ENCODE measurements around the gene RAPGEF2. TPM values are rescaled to one million over a fixed set of nuclear protein-coding genes. Genes with fewer than 3 reads are reported as not detected.
A peak's percentile ranks its signal among the peaks of the same experiment; 100 is the strongest.

The RAPGEF2 gene
- total and polyA plus RNA-seq, 2 of the 8 experiments (the other 6 are each of a cell fraction or from before 2014, with no cell fraction given), result 24.4 to 48.6 TPM

DNA sequence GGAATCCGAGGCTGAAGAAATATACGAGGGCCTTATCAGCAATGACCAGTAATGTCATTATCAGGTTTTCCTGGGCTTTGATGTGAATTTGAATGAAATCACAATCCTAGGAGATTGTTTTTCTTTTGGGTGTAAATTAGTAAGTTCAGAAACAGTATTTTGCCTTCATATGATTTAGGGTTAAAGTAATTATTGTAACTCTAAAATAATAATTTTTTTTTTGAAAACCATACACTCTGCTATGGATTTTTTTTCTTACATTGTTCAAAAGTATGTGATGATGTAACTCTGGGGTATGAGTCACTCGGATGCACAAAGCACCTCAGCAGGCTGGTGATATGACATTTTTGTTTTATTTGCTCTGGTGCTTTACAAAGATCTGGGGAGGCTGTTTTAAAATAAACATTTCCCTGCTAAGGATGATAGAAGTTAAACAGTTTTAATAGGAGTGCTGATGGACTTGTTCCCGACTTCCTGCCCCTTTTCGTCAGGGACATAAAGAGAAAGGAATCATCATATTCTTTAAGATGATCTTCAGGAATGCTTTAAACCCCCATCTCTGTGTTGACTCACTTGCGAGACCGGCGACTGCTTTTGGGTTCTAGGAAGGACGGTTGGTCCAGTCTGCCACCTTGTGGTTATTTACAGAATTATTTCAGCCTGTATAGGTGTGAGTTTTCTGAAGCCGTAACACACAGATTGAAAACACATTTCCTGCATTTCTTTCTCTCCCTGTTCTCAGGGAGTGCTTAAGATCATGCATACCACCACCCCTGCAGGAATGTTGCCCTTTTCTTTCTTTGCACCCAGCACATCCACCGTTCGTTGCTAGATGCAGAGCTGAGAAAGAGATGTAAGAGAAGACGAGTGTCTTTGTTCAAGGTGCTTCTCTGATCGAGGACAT, 72.5 kb downstream of the RAPGEF2 start (continued):
- TF ChIP-seq SIN3A (conservative IDR thresholded peaks at IDR 0.05 in 1 of 2, IDR thresholded peaks at IDR 0.05 in 1 of 2; ENCODE audit: low read depth in 1 of 2, low read length in 2 of 2) (peak in 1 of 2 experiments; percentile 55; a peak in 1 of 4 replicates), TEAD4 (IDR thresholded peaks at IDR 0.05; ENCODE audit: low read depth, low read length) (peak; percentile 94), RNF2 (IDR thresholded peaks at IDR 0.05; ENCODE audit: borderline replicate concordance, low read depth, low read length, missing control alignments, poor library complexity, severe bottlenecking) (no peak), SRF (IDR thresholded peaks at IDR 0.05; ENCODE audit: low read depth, low read length) (no peak), TAF7 (optimal IDR thresholded peaks at IDR 0.05; ENCODE audit: borderline replicate concordance, low read depth, low read length) (no peak), YY1 (IDR thresholded peaks at IDR 0.05; ENCODE audit: low read depth, low read length) (no peak), NRF1 (IDR thresholded peaks at IDR 0.05; ENCODE audit: low read depth, low read length) (no peak), KDM1A (IDR thresholded peaks at IDR 0.05; ENCODE audit: borderline replicate concordance, low read length) (no peak), RXRA (IDR thresholded peaks at IDR 0.05; ENCODE audit: insufficient read depth, low read depth, low read length) (no peak), RFX5 (IDR thresholded peaks at IDR 0.05; ENCODE audit: borderline replicate concordance, low read depth, low read length) (no peak), RBBP5 (IDR thresholded peaks at IDR 0.05; ENCODE audit: borderline replicate concordance, low read depth, low read length) (no peak), TCF12 (IDR thresholded peaks at IDR 0.05; ENCODE audit: low read depth, low read length) (no peak), CBX5 (IDR thresholded peaks at IDR 0.05; ENCODE audit: low read depth, low read length) (no peak), CREB1 (IDR thresholded peaks at IDR 0.05) (no peak), USF2 (IDR thresholded peaks at IDR 0.05; ENCODE audit: low read length) (no peak), FOSL1 (IDR thresholded peaks at IDR 0.05; ENCODE audit: insufficient read depth, low read depth, low read length) (no peak), CEBPB (IDR thresholded peaks at IDR 0.05; ENCODE audit: low read depth, low read length) (peak; percentile 60; the same call in 1 of the 2 replicates), E2F6 (IDR thresholded peaks at IDR 0.05) (no peak), SUZ12 (IDR thresholded peaks at IDR 0.05; ENCODE audit: low read length) (no peak), GABPA (IDR thresholded peaks at IDR 0.05; ENCODE audit: borderline replicate concordance, insufficient read depth, low read length) (no peak)
- TF ChIP-seq, protein P1, sequence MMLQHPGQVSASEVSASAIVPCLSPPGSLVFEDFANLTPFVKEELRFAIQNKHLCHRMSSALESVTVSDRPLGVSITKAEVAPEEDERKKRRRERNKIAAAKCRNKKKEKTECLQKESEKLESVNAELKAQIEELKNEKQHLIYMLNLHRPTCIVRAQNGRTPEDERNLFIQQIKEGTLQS (IDR thresholded peaks at IDR 0.05; ENCODE audit: insufficient read depth, low read depth, low read length), result peak; percentile 29; the same call in 1 of the 2 replicates

Data from H1 (cell line).